Right ventricle myocardium inferior (tissue), 1 donor: Measurements from ENCODE around the gene NAV2. TPM values are rescaled to one million over a fixed set of nuclear protein-coding genes. Genes with fewer than 3 reads are reported as not detected.

Experiments used
- ATAC-seq: fragments of 200-7000 bp; cut with Tn5 transposase; one replicate; pipeline ENCODE4 v1.9.1; 2020; ENCODE audit warnings: mild to moderate bottlenecking, moderate library complexity
- DNase-seq: peaks from one replicate; pipeline ENCODE4 v3.0.0; 2021; ENCODE audit errors: missing footprints
- intact Hi-C: fragments of 100-400 bp; cut with DNase I; formaldehyde crosslinking; loops from one replicate; pipeline ENCODE4 v1.11.0; 2022
- total RNA-seq: library from RNA; stranded (reverse); fragmentation: NEBNext Ultra II Directional; extraction: Animal tissue kit (Norgen Biotek cat#: 25700); gene quantifications from one replicate; pipeline ENCODE4 v1.2.1, GENCODE V29; 2021
- donor health status: DM: no; HTN: yes; CAD: no; lungs with severe emphysema.

NAV2 gene
- total RNA-seq, 1 donor from 2014 or later, result 14.0 TPM

- intact Hi-C loops, result loop anchor here (5.0 kb wide), 1 partner anchor 35 kb away; no protein-coding TSS in a partner anchor
- ATAC-seq (no peak), DNase-seq (no peak)
Measured at GRCh38 chr11:19812710-19813109, 100.1 kb downstream of the NAV2 start.

GRCh38 chr11:19813158-19813879, 100.7 kb downstream of the NAV2 start:
- ATAC-seq (peak; percentile 82), DNase-seq (no peak)
- intact Hi-C loops, result loop anchor here (5.0 kb wide), 1 partner anchor 34 kb away; no protein-coding TSS in a partner anchor

GRCh38 chr11:19814421-19814820, 101.8 kb downstream of the NAV2 start:
- ATAC-seq (no peak), DNase-seq (no peak)
- intact Hi-C loops, result loop anchor here (2.0 to 5.0 kb wide), 2 partner anchors 33 to 88 kb away; no protein-coding TSS in a partner anchor

GRCh38 chr11:19816040-19816439, 103.4 kb downstream of the NAV2 start:
- DNase-seq (no peak), ATAC-seq (no peak)
- intact Hi-C loops, result no loop called here

GRCh38 chr11:19816817-19817216, 104.2 kb downstream of the NAV2 start:
- intact Hi-C loops, result no loop called here
- ATAC-seq (no peak), DNase-seq (no peak)

- DNase-seq, result no peak
- no peak for ATAC-seq
- intact Hi-C loops, result no loop called here
Measured at GRCh38 chr11:19817265-19817851, 104.7 kb downstream of the NAV2 start.

- DNase-seq, result no peak
- intact Hi-C loops, result no loop called here
- ATAC-seq, result no peak
Measured at GRCh38 chr11:19817870-19818269, 105.2 kb downstream of the NAV2 start.

- intact Hi-C loops, result no loop called here
- no peak for ATAC-seq
- no peak for DNase-seq
Measured at GRCh38 chr11:19818619-19819018, 106.0 kb downstream of the NAV2 start.

GRCh38 chr11:19819148-19819547, 106.5 kb downstream of the NAV2 start:
- intact Hi-C loops, result no loop called here
- no peak for ATAC-seq
- DNase-seq, result no peak

- no peak for DNase-seq
- intact Hi-C loops, result no loop called here
- no peak for ATAC-seq
Measured at GRCh38 chr11:19820100-19820499, 107.5 kb downstream of the NAV2 start.

GRCh38 chr11:19821412-19821875, 108.8 kb downstream of the NAV2 start:
- peak; percentile 28 for ATAC-seq
- intact Hi-C loops, result no loop called here
- no peak for DNase-seq

- no peak for DNase-seq
- intact Hi-C loops, result no loop called here
- no peak for ATAC-seq
Measured at GRCh38 chr11:19821993-19822392, 109.4 kb downstream of the NAV2 start.

- DNase-seq, result no peak
- intact Hi-C loops, result no loop called here
- ATAC-seq, result no peak
Measured at GRCh38 chr11:19822531-19822930, 109.9 kb downstream of the NAV2 start.

GRCh38 chr11:19826606-19827005, 114.0 kb downstream of the NAV2 start:
- intact Hi-C loops, result no loop called here
- ATAC-seq, result no peak
- DNase-seq, result no peak

GRCh38 chr11:19827399-19828135, 114.9 kb downstream of the NAV2 start:
- intact Hi-C loops, result no loop called here
- DNase-seq, result no peak
- no peak for ATAC-seq

- DNase-seq (no peak), ATAC-seq (no peak)
- intact Hi-C loops, result no loop called here
Measured at GRCh38 chr11:19828382-19829108, 115.9 kb downstream of the NAV2 start.

- ATAC-seq (no peak), DNase-seq (no peak)
- intact Hi-C loops, result no loop called here
Measured at GRCh38 chr11:19829109-19829837, 116.6 kb downstream of the NAV2 start.

- DNase-seq (no peak), ATAC-seq (no peak)
- intact Hi-C loops, result no loop called here
Measured at GRCh38 chr11:19832086-19832750, 119.6 kb downstream of the NAV2 start.
